GM21390 (cell line): ENCODE measurements around the gene PADI6.
"Not testable (repeated sequence)": the region's sequence is repeated elsewhere in the genome, so short reads cannot be mapped to it uniquely, and the experiment has no call there.

Source experiments
- ATAC-seq: cut with Tn5 transposase; IDR thresholded peaks from one replicate; pipeline ENCODE4 v1.9.1; 2021; ENCODE audit not compliant: unreplicated experiment

The PADI6 gene

DNA sequence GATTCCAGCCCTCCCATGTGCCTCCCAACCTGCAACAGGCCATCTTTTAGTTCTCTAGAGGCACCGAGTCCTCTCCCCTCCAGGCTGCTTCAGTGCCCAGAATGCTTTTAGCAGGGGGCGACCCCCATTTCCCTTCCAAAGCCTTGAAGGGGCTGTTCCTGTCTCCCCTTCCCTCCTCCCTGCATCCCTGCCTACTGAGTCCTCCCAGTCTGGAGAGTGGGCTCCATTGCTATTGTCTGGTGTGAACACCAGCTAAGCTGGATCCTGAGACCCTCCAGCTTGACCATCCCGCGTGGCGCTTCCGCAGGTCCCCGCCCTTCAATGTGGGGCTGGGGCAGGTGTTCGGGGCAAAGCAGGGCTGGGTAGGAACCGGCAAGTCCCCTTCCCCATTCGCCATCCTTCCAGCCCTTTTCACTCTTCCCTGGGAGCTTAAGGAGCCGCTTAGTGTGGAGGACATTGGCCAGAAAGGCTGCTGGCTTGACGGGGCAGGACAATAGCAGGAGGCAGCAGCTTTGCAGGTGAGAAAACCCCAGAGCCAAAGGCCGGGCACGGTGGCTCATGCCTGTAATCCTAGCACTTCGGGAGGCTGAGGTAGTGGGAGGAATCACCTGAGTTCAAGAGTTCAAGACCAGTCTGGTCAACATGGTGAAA, 32.2 kb downstream of the PADI6 start:
- no peak for ATAC-seq

- no peak for ATAC-seq
Observed at GRCh38 chr1:17404820-17405219, 32.8 kb downstream of the PADI6 start.

DNA sequence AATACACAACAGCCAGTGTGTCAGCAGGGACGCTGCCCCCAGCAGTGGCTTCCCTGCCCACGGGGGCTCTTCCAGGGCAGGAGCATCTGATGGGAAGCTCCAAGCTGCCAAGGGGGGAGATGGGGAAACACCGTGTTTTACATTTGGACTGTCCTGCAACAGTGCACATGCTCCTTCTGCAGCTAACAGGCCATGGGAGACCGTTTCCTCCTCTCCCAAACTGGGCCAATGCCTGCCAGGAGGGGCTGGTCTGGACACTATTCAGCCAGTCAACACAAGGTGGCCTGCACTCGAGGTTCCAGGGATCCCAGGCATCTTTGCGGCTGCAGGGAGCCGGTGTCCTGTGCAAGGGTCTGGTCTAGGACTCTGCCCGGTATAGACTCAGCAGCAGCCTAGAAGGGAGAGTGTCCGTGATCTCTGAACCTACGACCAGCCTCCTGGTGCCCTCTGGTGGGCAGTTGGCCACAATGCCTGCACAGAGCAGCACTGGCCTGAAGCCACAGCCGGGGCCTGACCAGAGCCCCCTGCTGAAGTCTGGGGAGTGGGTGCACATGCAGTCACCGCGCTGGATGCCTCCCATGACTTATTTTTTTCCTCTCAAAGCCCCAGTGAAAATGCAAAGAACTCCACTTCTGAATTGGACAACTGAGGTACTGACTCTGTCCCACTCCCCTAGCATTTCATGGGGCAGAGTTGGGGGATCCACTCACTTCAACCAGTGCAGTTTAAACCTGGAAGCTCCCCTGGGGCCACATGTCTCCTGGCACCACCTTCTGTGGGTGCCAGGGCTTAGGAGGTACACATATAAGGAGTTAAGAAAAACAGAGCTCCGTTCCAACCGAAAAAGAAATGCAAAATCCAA, 34.1 kb downstream of the PADI6 start:
- ATAC-seq = no peak

- ATAC-seq = not testable (repeated sequence)
Observed at GRCh38 chr1:17406760-17407475, 34.9 kb downstream of the PADI6 start.

DNA sequence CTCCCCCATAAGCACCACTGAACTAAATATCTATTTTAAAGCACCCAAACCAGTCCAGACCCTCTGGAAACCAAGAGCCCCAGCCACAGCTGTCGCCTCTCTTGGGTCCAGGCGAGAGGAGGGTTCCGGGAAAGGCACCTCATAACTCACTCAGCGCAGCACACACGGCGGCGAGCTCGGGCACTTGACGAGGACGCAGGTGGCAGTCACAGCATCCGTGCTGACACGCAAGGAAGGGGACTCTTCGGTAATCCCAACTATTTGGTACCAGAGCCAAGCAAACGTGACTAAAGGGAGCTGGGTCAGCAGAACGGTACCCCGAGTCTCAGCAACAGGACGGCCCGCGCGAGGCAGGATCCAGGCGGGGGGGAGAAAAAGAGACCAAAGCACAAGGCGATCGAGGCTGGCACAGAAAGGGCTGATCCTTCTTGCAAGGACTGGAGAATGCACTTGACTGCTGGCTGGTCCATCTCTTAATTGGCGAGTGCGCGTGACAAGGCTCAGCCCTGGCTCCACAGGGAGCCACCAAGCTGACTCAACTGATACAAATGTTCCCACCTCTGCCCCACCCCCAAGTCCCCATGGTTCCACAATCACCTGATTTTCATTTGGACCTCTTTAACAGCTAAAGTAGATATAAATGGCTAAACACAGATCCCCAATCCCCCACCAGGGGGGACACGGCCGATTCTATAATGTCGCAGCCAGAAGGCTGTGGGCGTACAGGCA, 36.0 kb downstream of the PADI6 start:
- not testable (repeated sequence) for ATAC-seq

DNA sequence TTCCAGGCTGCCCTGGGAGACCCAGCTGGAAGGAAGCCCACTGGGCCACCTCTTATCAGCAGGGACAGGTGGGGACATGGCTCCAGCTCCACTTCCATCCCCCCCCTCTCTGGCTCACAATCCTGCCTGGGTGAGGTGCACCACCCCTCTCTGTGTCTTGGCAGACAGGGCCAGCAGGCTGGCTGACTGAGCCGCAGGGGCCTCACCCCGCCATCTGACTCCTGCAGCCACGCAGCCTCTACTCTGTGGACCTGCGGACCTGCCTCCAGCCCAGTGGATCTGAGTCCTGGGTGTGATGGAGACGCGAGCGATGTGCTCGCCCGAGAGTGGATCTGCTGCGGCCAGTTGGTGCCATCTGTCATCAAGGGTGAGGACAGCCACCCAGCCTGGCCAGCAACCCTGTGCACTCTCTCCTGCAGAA, 37.4 kb downstream of the PADI6 start:
- ATAC-seq = no peak

GRCh38 chr1:17412093-17412870, 40.3 kb downstream of the PADI6 start:
- no peak for ATAC-seq

DNA sequence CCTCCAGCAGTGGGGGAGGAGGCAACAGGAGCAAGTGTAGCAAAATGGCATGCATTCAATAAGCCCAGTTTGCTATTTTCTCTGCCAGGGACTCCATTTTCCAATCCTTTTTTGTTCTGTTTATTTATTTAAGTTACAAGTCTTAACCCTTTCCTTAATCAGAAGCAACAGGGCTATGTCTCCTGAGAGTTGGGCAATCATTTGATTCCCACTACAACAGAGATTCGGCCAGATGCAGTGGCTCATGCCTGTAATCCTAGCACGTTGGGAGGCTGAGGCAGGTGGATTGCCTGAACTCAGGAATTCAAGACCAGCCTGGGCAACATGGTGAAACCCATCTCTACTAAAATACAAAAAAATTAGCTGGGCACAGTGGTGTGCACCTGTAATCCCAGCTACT, 42.0 kb downstream of the PADI6 start:
- no peak for ATAC-seq

- no peak for ATAC-seq
Observed at GRCh38 chr1:17416389-17416788, 44.4 kb downstream of the PADI6 start.

DNA sequence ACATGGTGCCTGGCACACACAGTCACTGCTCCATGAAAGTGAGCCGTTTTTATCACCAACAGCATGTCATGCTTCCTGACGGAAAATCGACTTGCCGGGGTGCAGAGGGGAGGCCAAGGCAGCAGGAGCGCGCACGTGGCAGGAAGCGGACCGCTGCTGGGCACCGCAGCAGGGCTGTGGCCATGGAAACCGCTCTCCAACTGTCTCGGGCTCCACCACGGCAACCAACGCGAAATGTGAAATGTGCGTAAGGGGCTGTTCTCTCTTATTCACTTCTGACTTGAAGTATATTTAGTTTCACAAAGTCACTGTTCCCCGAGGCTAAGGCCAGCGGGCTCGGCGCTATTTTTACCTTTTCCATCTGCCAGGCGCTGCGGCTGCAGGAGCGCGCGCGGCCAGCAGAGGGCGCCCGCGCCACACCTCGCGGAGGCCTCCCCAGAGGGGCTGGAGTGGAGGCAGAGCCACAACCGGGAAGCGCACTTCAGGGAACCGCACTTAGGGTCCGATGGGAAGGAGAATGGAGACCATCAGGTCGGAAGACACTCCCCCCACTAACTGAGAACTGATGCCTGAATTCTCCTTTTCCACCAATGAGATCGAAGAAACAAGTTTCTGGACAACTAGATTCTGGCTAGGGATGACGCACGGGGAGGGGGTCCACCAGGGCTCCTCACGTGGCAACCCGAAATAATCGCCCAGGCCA, 47.8 kb downstream of the PADI6 start:
- no peak for ATAC-seq

- no peak for ATAC-seq
Observed at GRCh38 chr1:17420391-17420918, 48.5 kb downstream of the PADI6 start.

GRCh38 chr1:17422461-17422860, 50.5 kb downstream of the PADI6 start:
- ATAC-seq = no peak

GRCh38 chr1:17423781-17424245, 51.8 kb downstream of the PADI6 start:
- no peak for ATAC-seq

DNA sequence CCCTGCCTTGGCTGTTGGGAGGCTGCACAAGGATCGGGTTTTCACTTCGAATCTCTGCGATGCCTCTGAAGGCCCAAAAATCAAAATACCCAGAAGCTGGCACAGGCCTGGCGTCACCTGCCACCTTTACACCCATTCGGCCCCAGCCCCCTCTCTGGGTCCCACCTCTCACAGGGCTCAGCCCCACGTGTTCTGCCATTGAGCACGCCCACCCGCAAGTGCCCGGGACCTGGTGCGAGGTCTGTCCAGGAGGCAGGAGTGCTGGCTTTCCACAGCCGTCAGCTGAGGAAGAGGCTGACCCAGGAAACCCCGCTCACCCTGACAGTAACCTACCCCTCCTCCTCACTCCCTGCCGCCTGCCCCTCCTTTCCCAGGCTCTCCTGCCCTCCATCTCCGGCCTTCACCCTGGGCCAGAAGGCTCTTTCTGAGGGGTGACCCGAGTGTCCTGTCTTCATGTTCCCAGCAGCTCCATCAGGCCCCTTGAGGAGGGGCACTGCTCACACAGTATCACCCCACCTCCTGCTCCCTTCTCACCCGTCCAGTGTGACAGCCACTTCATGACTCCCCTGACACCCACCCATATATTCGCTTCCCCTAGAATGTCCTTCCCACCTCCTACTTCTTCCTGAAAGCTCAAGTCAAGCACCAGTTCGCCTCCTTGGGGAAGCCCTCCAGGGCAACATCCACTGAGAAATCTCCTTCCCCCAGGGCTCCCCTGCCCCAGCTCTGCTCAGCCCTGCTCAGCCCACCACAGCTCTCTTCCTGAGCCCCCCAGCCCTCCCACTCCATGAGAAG, 54.0 kb downstream of the PADI6 start:
- ATAC-seq = no peak

- ATAC-seq = no peak
Observed at GRCh38 chr1:17427696-17428660, 56.0 kb downstream of the PADI6 start.

DNA sequence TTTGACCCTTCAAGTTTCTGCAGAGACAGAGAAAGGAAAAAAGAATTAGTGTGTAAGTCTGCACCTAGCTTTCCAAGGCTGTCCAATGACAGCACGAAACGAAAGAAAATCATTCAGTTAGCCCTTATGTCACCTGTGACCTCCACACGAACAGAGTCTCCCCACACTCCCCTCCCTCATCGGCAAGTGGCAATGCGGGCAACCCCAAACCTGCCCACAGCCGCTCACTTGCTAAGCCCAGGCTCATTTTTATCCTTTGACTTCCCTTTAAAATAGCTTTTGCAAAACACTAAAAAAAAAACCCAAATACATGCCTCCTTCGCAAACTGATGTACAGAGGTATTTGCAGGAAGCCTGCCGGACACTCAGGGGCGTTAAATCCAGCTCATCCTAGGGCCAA, 57.2 kb downstream of the PADI6 start:
- no peak for ATAC-seq

DNA sequence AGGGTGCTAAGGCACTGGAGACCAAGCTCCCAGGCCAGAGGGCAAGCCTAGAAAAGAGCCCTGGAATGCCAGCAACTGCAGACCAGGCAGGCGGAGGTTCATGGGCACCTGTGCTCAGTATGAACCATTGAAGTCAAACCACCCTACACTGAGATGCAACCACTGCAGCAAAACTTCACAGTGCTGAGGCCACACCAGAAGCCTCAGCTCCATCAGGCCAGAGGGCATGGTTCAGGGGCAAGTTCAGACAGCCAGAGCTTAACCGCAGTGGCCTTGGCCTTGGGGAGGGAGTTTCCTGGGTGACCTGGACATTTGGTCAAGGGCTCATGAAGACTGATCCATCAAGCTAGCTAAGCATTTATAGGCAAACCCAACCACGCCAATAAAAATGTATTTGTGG, 60.4 kb downstream of the PADI6 start:
- no peak for ATAC-seq
